ENCODE results near the gene STIM1.

Gene STIM1

GRCh38 chr11:4071325-4071724, 215.9 kb downstream of the STIM1 start:
- DNase-seq (ENCODE audit: low read depth) = no peak

- no peak for DNase-seq (ENCODE audit: low read depth)
Observed at GRCh38 chr11:4071914-4072313, 216.4 kb downstream of the STIM1 start.

- DNase-seq (ENCODE audit: low read depth) = peak; percentile 50
Observed at GRCh38 chr11:4072668-4073285, 217.3 kb downstream of the STIM1 start.

- no peak for DNase-seq (ENCODE audit: low read depth)
Observed at GRCh38 chr11:4074266-4074665, 218.8 kb downstream of the STIM1 start.

- DNase-seq (ENCODE audit: low read depth) = no peak
Observed at GRCh38 chr11:4076774-4077173, 221.3 kb downstream of the STIM1 start.

- DNase-seq (ENCODE audit: low read depth) = no peak
Observed at GRCh38 chr11:4083198-4083597, 227.7 kb downstream of the STIM1 start.

- DNase-seq (ENCODE audit: low read depth) = no peak
Observed at GRCh38 chr11:4084406-4085125, 229.1 kb downstream of the STIM1 start.

- DNase-seq (ENCODE audit: low read depth) = no peak
Observed at GRCh38 chr11:4085575-4085974, 230.1 kb downstream of the STIM1 start.

GRCh38 chr11:4086575-4087353, 231.3 kb downstream of the STIM1 start:
- DNase-seq (ENCODE audit: low read depth) = no peak

GRCh38 chr11:4087551-4087950, 232.1 kb downstream of the STIM1 start:
- DNase-seq (ENCODE audit: low read depth) = no peak

- no peak for DNase-seq (ENCODE audit: low read depth)
Observed at GRCh38 chr11:4090258-4090657, 234.8 kb downstream of the STIM1 start.

GRCh38 chr11:4092026-4092425, 236.6 kb downstream of the STIM1 start:
- no peak for DNase-seq (ENCODE audit: low read depth)

- DNase-seq (ENCODE audit: low read depth) = no peak
Observed at GRCh38 chr11:4093519-4094347, 238.3 kb downstream of the STIM1 start.

GRCh38 chr11:4094348-4095291, 239.2 kb downstream of the STIM1 start, which contains the start of gene RRM1:
RRM1 (plus strand) TSS chr11:4094799; CDS start chr11:4095013, 214 bp downstream.
- DNase-seq (ENCODE audit: low read depth) = peak; percentile 76

- peak; percentile 42 for DNase-seq (ENCODE audit: low read depth)
Observed at GRCh38 chr11:4095509-4096230, 240.2 kb downstream of the STIM1 start.

- no peak for DNase-seq (ENCODE audit: low read depth)
Observed at GRCh38 chr11:4098026-4098621, 242.7 kb downstream of the STIM1 start.

- DNase-seq (ENCODE audit: low read depth) = no peak
Observed at GRCh38 chr11:4102711-4103110, 247.2 kb downstream of the STIM1 start.

- DNase-seq (ENCODE audit: low read depth) = no peak
Observed at GRCh38 chr11:4103269-4103668, 247.8 kb downstream of the STIM1 start.

GRCh38 chr11:4105916-4106315, 250.5 kb downstream of the STIM1 start:
- DNase-seq (ENCODE audit: low read depth) = no peak

GRCh38 chr11:4111834-4112233, 256.4 kb downstream of the STIM1 start:
- no peak for DNase-seq (ENCODE audit: low read depth)

Measured in HS-5 (cell line).